HG03439 (cell line): Measurements from ENCODE around the gene STAM2.
"Not testable (repeated sequence)": the region's sequence is repeated elsewhere in the genome, so short reads cannot be mapped to it uniquely, and the experiment has no call there.

ENCODE experiments used
- ATAC-seq: cut with Tn5 transposase; IDR thresholded peaks from one replicate; pipeline ENCODE4 v1.9.1; 2021; ENCODE audit warnings: mild to moderate bottlenecking, moderate library complexity; ENCODE audit not compliant: unreplicated experiment

Gene STAM2

DNA sequence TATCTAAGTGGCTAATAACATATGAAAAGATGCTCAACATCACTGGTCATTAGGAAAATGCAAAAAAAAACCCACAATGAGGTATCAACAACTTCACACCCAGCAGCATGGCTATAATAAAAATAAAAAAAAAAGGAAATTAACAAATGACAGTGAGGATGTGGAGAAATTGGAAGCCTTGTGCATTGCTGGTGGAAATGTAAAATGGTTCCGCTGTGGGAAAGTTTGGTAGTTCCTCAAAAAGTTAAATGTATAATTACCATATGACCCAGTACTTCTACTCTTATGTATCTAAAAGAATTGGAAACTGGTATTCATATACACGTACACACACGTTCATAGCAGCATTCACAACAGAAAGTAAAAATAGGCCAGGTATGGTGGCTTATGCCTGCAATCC, 61.2 kb downstream of the STAM2 start:
- ATAC-seq: no peak

DNA sequence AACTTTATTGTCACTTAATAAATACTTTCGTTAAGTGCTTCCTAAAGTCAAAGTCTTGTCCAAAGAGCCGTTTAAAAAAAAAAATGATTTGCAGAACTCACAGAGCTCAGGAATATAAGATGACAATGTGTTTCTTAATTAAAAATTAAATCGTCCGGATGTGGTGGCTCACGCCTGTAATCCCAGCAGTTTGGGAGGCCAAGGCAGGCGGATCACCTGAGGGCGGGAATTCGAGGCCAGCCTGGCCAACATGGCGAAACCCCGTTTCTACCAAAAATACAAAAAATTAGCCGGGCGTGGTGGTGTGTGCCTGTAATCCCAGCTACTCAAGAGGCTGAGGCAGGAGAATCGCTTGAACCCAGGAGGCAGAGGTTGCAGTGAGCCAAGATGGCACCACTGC, 68.4 kb downstream of the STAM2 start:
- ATAC-seq: not testable (repeated sequence)

DNA sequence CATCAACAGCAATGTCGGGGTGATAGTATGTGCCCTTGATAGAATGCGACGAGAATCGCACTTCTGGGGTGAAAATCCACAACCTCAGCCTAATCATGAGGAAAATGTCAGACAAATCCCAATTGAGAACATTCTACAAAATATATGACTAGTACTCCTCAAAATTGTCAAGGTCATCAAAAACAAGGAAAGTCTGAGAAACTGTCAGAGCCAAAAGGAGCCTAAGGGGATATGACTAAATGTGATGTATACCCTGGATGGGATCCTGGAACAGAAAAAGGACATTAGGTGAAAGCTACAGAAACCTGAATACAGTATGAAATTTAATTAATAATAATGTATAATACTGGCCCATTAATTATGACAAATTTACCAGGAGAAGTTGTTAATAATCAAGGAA, 69.1 kb downstream of the STAM2 start:
- no peak for ATAC-seq

DNA sequence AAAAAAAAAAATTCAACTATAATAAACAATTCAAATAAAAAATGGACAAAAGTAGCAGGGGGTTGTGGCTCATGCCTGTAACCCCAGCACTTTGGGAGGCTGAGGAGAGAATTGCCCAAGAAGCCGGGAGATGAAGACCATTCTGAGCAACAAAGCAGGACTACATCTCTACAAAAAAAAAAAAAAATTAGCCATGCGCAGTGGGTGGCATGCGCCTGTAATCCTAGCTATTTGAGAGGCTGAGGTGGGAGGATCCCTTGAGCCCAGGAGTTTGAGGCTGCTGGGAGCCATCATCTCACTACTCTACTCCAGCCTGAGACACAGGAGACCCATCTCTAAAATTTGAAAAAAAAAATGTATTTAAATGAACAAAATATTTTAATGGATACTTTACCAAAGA, 72.3 kb downstream of the STAM2 start:
- no peak for ATAC-seq

DNA sequence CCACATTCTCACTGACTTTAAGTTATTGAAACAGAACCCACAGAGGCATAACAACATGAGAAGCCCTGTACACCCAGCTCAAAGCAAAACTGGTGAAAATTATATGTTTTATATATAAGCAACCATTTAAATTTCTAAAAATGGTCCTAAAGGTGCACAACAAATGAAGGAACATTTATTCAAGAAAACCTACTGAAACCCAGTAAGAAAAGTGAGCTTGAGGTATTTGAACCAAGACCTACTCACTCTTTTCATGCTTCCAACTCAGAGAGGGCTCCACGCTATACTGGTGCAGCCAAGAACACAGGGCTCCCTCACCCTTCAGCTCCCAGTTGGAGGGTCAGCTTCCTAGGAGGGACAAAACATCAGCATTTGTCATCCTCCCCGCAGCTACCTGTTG, 74.6 kb downstream of the STAM2 start:
- no peak for ATAC-seq

DNA sequence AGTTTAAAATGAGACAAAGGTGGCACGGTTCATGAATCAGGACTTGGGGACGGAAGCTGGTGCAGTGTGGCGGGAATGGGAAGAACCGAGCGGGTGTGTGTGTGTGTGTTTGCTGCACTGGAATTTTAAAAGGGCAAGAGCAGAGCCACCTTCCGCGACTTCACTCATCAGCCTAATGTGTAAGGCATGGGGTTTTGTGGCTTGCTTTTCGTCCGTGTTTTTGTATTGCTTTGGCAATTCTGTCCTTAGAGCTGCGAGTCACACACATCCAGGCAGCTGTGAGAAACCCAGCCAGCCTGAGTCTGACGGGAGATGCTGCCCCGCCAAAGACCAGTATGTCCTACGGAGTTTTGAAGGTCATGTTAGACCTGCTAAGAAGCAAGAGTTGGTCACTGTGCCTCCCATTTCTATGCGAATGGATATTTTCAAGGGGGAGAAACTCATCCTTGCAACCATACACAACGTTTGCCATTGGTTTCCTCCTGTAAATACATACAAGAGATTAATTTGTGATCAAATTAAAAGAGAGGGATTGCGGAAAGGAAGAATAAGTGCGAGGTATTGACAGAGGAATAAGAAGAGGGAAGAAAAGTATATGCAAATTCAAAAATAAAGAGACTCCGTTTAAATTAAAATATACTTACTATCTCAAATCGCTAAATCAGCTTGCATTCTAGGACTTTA, 76.1 kb downstream of the STAM2 start:
- no peak for ATAC-seq

DNA sequence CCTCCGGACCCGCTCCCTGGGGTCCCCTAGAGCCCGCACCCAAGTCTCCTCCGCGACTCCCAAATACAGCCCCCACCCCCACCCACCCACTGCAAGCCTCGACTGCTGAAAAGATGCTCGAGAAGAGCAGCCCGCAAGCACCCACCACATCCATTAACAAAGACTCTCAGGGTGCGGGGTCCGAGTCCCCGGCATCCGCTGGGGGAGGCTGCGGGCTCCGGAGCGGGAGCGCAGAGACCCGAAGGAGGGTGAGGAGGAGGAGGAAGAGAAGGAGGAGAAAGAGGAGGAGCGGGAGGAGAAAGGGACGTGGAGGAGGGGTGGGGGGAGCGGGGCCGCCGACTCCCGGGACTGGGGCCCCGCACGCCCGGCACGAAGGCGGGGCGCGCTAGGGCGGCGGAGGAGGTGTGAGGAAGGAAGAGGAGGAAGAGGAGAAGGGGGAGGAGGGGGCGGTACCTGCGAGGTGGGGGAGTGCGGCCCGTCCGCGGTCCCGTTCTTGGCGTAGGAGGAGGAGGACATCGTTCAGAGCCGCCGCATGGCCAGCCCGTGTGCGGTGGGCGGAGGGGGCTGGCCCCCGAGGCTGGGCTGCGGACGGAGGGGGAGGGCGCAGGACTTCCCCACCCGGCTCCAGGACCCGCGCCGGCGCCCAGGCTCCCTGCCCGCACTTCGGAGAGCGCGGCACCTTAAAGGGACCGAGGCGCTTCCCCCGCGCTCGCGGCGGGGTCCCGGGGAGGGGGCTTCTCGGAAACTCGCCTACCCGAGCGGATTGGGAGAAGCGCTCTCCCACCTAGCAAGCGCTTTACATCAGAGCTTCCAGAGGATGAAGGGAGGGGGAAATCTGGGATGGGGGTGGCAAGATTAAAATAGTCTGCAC, 76.8 kb downstream of the STAM2 start, which contains the start of gene CACNB4:
Gene CACNB4, minus strand, starts transcription at position 549 of the 871 bp plus-strand sequence.
- ATAC-seq: no peak

DNA sequence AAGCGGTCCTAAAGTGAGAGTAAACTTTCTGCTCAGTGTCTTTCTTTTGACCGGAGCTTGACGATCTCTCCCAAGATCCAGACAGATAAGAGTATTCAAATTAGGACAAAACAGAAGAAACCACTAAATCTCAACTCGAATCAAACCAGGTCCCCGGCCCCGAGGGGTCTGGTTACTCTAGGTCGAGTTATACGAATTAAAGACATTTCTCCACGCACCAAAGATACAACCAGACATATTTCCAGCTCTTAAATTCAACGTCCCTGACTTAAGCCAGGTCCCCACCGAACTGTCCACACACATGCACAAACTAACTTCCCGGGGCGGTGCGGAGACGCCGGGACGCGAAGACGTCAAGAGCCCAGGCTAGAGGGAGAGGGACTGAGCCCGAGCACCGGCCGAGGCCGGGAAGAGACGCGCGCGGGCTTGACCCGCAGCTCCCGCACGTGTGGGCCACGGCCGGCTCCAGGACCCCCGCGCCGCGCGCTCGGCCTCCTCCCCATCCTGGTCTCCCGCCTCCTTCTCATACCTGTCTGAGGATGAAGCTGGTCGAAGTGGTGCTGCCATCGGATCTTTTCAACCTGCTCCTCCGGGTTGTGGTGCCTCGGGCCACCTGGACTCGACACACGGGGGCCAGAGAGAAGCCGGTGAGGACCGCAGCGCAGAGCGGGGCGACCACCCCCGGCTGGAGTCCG, 77.6 kb downstream of the STAM2 start:
- ATAC-seq: no peak

DNA sequence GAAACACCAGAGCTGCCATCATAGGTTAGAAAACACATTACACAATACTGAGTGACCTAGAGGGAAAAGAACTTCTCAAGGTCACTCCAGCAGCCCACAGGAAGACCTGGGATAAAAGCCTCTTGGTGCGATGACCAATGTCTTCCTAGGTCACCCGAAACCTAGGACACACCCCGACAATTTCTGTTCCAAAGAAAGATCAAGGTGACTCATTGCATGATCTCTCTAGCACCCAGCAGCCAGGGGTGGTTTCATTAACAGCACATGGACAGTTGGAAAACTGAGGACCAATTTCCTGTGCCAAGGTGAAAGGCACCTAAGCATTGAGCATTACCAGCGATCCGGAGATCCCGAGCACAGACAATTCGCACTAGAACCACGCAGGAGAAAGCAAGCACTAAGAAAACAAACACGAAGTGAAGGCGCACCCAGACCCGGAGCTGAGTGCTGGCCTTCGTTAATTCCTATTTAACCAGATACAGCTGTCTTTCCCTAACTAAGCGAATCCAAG, 78.2 kb downstream of the STAM2 start:
- ATAC-seq: no peak

DNA sequence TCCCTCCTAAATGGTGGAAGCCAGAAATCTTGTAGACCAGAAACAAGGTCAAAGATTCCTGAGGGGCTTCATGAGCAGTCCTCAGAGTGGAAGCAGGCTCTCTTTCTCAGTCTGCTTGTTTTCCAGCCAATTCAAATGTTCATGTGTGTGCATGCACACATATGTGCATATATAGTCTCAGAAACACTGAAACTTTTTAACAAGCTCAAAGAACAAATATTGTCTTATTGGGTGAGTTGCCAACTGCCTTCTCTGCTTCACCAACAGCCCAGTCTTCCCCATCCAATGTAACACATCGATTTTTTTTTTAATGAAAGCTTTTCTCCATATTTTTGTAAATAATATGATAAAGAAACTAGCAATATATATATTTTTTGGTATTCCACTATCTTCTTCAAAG, 80.4 kb downstream of the STAM2 start:
- no peak for ATAC-seq

DNA sequence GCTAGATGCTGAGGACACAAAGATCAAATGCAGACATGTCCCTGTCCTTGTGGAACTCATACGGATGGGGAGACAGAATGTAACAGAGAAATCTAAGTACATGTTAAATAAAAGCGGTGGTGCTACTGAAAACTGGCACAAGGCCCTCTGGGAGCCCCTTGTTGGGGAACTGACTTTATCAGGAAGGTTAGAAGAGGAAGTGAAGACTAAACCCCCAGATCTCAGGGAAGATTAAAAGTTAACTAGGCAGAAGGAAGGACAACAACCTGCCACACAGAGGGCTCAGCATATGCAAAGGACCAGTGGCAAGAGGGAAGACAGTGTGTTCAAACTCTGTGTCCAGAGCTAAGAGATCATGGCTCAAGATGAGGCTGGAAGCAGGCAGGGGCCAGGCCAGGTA, 81.5 kb downstream of the STAM2 start:
- no peak for ATAC-seq

DNA sequence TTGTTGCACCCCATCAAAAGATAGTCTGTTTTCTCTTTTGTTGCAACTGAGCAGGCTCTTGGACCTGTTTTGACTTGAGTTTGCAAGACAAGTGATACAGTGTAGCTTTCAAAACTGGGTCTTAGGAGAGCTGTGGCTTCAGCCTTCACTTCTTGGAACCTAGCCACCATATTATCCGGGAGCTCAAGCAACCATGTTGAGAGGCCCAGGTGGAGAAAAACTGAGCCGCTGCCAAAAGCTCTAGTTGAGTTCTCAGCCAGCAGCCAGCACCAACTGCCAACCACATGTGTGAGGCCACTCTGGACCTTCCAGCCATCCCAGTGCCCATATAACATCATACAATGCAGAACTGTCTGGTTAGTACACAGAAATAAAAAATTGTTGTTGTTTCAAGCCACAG, 82.1 kb downstream of the STAM2 start:
- ATAC-seq: no peak

DNA sequence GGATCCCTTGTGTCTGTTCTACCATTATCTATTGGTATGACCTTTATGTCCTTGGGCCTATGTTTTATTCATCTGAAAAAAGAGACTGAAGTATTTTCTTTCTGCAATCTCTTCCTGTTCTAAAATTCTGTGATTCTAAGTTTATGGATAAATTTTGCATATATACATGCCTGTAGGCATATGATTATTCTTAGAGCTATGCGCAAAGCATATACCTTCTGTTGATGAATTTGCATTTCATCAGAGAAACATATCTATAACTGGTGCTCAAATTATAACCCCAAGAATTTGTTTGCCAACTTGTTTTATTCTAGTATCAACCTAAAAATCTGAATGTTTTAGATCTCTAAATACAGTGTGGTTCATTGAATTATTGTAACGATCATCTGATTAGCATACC, 83.5 kb downstream of the STAM2 start:
- ATAC-seq: no peak

DNA sequence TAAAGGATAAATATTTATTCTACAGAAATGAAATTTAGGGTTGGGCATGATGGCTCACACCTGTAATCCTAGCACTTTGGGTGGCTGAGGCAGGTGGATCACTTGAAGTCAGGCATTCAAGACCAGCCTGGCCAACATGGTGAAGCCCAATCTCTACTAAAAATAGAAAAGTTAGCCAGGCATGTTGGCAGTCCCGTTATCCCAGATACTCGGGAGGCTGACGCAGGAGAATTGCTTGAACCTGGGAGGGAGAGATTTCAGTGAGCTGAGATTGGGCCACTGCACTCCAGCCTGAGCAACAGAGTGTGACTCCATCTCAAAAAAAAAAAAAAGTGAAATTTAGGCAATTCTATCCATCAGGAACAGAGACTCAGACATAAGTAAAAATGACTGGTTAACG, 84.8 kb downstream of the STAM2 start:
- ATAC-seq: not testable (repeated sequence)

DNA sequence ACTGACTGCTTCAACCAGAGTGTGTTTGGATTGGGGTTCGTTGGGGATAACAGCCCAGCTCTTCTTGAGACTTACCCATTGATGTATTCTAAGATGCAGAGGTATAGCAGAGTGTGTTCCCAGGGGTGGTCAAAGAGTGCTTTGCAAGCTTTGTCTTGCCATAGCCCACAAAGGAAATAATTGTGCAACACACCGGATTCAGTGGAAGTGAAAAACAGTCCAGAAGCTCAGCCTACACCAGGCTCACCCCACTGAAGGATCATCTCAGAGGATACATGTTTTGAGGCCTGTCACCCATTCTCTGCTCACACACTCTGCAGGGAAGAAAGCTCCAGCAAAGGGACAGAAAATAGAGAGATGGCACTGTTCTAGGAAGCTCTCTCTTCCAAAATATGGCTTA, 86.3 kb downstream of the STAM2 start:
- no peak for ATAC-seq

DNA sequence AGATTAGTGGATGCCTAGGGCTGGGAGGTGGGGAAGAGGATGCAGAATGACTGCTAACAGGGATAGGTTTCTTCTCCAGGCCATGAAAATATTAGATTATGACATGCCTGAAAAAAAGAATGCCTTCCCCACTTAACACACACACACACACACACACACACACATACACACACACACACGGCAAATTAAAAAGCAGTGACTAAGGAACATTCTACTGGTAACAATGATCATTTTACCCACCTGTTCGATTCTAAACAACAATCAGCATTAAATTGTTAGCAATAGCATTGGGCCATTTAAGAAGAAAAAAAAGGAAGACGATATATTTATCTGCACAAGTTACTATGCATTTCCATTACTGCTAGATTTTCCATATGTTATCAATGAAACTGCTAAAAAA, 87.6 kb downstream of the STAM2 start:
- no peak for ATAC-seq

DNA sequence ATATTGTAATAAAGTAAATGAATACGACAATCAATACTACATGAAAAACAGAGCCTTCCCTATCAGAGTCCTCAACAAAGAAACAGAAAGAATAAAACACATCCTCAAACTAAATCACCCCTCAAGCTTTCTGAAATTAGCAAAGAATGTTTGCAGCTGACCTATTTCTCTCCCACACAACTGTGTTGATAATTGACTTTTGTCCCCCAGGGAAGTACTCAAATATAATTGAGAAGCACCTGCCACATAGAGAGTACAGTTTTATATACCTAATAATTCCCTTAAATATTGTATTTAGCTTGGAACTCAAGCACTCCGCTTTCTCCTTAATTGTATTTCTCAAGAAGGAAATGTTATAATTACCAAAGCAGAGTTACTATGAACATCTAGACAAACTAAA, 89.3 kb downstream of the STAM2 start:
- ATAC-seq: no peak

DNA sequence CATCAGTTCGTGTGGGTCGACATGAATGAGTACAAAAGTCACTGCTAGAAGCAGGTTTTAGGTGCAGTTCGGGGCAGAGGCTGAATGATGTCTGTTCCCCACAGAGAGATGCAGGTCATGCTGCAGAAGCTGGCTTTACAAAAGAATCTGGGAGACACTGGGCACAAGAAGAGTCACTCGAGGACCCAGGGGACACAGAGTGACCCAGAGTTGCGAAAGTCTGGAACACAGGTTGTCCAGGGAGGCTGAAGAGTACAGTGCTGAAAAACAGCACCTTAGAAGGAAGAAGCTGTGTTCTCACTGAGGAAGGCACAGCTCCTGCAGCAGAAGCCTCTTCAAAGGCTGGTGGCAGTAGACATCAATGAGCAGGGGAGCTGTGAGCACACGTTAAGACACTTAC, 91.5 kb downstream of the STAM2 start:
- ATAC-seq: no peak

DNA sequence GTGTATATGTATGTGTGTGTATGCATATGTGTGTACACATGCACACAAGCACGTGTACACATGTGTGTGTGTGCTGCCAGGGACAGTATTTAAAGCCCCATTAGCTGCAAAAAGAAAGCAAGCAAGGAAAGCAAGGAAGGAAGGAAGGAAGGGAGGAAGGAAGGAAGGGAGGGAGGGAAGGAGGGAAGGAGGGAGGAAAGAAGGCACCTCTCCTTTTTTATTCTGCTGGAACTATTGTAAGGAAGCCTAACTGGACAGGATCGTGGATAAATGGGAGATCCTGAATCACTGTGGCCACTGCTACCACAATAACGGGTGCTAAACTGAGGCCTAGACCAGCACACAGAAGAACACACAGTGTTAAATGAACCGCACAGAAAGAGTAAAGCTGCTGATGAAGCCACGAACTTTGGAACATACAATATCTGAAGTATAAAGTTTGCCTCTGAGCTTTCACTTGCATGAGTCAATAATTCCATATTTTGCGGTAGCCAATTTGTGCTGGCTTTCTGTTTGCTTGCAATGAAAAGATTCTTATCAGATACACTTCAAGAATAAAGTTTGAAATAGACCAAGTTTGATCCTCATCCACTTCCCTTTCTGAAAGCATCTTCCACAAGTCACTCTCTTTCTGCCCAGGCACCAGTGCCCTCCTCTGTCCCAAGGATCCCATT, 92.2 kb downstream of the STAM2 start:
- no peak for ATAC-seq

DNA sequence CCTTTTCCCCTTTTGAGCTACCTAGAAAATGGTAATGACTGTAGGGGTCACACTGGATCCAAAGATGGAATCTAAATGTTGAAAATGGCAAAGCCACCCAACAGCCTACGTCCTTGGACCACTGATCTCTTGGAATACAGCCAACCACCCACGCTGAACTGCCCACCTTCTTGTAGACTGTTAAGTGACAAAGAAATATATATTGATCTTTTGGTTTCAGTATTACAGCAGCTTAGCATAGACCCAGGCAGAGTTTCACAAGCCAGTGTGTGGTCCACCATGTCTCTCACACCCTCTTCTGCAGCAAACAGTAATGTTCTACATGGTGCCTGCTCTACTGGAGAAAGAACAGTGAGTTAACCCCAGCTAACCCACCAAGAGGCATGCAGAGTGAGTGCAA, 96.9 kb downstream of the STAM2 start:
- ATAC-seq: peak; percentile 66

DNA sequence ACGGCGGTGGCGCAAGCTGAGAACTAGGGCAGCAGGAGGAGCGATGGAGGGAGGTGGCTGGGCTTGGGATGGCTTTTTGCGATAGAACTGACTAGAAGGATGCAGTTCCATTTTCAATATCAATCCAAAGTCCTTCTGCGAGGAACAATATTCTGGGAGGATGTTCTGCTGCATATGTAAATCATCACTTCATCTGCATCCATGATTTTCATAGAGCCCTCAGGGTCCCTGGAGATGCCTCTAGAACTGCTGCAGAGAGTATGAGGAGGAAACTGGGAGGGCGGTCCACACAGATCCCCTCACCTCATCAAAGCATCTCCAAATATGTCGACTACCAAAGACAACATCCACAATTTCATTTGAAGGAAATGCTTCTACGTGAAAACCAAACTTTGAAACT, 97.5 kb downstream of the STAM2 start:
- no peak for ATAC-seq
